Measurements from ENCODE around the gene TEX9. TPM values are rescaled to one million over a fixed set of nuclear protein-coding genes. Genes with fewer than 3 reads are reported as not detected.
"Not testable (repeated sequence)": the region's sequence is repeated elsewhere in the genome, so short reads cannot be mapped to it uniquely, and the experiment has no call there.

Gene TEX9
- total RNA-seq, 1 experiment from 2014 or later = 10.8 TPM

DNA sequence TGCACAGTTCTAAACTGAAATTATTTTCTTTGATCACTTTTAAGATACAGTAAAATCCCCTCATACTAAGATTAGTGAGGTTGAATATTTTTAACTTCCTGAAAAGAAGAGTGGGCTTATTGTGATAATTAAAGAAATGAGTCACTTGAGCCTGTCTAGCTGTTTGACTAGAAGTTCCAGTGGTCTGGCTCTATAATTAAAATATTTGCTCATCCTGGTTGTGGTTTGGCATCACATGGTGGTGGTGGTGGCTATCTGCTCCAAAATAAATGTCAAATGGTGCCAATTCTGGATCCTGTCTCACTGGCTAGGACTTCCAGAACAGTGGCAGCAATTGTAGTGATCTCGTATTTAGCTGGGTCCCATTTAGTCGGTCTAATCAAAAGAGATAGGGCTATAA lies 8.6 kb upstream of the TEX9 start:
- no peak for DNase-seq (ENCODE audit: low spot score)
- in situ Hi-C loops (cut with HindIII; ENCODE audit: low sequenced_read_pairs) = no loop called here

DNA sequence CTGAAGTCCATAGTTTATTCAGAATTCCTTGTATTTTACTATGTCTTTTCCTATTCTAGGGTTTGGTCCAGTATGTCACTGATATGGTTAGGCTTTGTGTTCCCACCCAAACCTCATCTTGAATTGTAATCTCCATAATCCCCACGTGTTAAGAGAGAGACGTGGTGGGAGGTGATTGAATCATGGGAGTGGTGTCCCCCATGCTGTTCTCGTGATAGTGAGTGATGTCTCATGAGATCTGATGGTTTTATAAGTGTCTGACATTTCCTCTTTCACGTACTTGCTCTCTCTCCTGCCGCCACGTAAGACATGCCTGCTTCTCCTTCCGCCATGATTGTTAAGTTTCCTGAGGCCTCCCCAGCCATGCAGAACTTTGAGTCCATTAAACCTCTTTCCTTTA lies 6.6 kb upstream of the TEX9 start:
- in situ Hi-C loops (cut with HindIII; ENCODE audit: low sequenced_read_pairs) = no loop called here
- DNase-seq (ENCODE audit: low spot score) = no peak

DNA sequence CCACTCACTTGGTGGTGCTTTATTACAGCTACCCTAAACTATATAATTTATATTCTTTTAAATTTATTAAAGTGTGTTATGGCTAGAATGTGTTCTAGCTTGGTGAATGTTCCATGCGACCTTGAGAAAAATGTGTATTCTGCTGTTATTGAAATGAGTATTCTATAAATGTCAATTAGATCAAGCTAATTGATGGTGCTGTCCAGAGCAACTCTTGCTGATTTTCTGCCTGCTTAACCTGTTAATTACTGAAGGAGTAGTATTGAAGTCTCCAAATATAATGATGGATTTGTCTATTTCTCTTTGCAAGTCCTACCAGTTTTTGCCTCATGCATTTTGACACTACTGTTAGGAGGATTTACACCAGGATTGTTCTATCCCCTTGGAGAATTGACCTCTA lies 3.2 kb upstream of the TEX9 start:
- DNase-seq (ENCODE audit: low spot score) = no peak
- in situ Hi-C loops (cut with HindIII; ENCODE audit: low sequenced_read_pairs) = no loop called here

DNA sequence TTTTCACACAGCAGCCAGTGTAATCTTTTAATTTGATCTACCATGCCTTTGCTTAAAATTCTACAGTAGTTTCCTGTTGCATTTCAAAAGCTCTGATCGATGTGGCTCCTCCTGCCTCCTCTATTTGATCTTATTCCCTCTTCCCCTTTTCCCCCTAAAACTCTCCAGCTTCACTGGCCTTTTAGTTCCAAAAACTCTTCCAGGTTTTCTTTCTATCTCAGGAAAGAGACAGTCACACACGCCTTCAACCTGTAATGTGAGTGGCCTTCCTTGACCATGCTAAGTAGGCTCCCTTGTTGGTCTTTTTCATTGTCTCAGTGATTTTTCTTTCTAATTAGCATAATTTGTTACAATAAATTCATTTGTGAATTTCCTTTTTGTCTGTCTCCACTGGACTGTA lies 985 bp downstream of the TEX9 start:
- in situ Hi-C loops (cut with HindIII; ENCODE audit: low sequenced_read_pairs) = no loop called here
- no peak for DNase-seq (ENCODE audit: low spot score)

DNA sequence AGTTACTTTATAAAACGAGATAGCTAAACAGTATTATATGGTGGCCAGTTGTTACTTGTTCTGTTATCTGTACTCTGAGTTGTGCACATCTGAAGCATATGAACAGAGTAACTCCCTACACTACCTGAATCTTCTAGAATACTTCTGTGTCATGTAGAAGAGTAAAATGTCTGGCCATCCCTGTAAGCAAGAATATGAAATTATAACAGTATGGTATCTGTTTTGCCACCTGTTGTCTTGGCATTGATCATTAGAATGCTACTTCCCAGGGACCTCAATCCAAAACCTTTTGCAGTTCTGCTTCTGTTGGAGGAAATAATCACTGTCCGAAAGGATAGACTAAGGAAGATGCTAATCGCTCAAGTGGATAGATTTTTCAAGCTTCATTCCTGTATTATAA lies 1.9 kb downstream of the TEX9 start:
- in situ Hi-C loops (cut with HindIII; ENCODE audit: low sequenced_read_pairs) = no loop called here
- DNase-seq (ENCODE audit: low spot score) = no peak

DNA sequence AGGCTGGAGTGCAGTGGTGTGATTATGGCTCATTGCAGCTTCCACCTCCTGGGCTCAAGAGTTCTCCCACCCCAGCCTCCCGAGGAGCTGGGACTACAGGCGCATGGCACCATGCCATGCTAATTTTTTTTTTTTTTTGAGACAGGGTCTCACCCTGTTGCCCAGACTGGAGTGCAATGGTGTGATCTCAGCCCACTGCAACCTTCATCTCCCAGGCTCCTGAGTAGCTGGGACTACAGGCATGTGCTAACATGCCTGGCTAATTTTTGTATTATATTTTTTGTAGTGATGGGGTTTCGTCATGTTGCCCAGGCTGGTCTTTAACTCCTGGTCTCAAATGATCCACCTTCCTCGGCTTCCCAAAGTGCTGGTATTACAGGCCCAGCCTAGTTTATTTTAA lies 4.0 kb downstream of the TEX9 start:
- DNase-seq (ENCODE audit: low spot score) = no peak
- in situ Hi-C loops (cut with HindIII; ENCODE audit: low sequenced_read_pairs) = no loop called here

DNA sequence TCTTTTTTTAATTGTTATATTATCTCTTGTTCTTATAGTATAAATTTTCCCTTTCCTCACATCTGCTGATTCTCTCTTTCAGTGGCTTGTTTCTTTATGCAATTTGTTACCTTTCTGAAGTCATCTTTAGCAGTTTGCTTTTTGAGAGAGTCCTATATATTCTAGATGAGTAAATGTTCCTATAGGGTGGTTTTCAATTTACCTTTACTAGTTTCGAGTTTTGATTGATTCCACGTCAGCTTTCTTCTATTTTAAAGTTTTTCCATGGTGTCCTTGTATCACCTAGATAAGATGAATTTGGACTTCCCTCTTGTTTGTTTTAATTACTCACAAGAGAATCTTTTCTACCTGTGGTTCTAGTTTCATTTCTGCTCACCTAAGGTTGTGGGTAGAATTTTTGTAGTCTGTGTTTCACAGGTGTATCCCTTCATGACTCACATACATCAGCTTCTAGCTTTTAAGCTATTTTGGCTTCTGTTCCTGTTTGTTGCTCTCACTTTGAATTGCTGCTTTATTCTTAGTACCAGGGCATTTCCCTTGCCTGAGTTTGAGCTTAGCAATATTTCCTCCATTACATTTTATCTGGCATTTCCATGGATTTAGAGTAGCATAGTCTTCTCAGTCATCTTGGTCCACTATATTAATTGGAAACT lies 6.4 kb downstream of the TEX9 start:
- no peak for DNase-seq (ENCODE audit: low spot score)
- in situ Hi-C loops (cut with HindIII; ENCODE audit: low sequenced_read_pairs) = no loop called here

DNA sequence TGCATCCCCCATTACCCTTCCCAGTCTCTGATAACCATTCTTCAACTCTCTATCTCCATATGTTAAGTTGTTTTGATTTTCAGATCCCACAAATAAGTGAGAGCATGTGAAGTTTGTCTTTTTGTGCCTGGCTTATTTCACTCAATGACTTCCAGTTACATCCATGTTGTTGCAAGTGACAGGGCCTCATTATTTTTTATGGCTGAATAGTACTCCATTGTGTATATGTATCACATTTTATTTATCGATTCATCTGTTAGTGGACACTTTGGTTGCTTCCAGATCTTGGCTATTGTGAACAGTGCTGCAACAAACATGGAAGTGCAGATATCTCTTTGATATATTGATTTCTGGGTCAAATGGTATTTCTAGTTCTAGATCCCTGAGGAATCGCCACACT lies 9.5 kb downstream of the TEX9 start:
- DNase-seq (ENCODE audit: low spot score); in situ Hi-C loops (cut with HindIII; ENCODE audit: low sequenced_read_pairs): not testable (repeated sequence)

DNA sequence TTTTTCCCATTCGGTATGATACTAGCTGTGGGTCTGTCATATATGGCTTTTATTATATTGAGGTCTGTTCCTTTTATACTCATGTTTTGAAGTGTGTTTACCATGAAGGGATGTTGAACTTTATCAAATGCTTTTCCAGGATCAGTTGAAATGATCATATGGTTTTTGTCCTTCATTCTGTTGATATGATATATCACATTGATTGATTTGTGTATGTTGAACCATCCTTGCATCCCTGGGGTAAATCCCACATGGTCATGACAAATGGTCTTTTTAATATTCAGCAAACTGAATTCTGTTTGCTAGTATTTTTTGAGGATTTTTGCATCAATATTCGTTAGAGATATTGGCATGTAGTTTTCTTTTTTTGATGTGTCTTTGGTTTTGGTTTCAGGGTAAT lies 12.6 kb downstream of the TEX9 start:
- DNase-seq (ENCODE audit: low spot score); in situ Hi-C loops (cut with HindIII; ENCODE audit: low sequenced_read_pairs): not testable (repeated sequence)

DNA sequence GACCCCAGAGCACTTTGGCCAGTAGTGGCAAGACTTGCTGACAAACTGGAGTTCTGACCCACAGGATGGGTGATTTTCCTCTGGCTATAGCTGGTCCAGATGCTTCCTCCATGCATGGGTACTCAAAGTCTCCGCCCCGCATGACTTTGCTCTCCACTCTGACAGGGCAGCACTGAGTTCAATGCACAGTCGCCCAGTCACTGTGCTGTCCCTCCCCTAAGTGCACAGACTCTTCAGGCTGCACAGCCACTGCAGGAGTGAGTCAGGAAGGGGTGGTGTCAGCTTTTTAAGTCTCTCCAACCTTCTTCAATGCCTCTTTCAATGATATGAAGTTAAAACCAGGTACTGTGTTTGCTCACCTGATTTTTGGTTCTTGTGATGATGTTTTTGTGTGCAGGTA lies 17.8 kb downstream of the TEX9 start:
- no peak for DNase-seq (ENCODE audit: low spot score)
- in situ Hi-C loops (cut with HindIII; ENCODE audit: low sequenced_read_pairs) = no loop called here

DNA sequence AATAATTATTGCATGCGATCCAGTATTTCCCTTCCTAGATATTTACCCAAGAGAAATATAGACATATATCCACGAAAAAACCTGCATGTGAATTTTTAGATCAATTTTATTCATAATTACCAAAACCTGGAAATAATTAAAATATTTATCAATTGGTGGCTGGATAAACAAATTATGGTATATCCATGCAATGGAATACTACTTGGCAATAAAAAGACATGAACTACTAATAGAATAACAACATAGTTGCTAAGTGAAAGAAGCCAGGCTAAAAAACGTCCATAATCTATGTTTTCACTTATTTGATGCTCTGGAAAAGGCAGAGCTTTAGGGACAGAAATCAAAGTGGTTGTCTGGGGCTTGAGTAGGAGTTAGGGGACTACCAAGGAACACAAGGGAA lies 20.7 kb downstream of the TEX9 start:
- in situ Hi-C loops (cut with HindIII; ENCODE audit: low sequenced_read_pairs) = no loop called here
- no peak for DNase-seq (ENCODE audit: low spot score)

DNA sequence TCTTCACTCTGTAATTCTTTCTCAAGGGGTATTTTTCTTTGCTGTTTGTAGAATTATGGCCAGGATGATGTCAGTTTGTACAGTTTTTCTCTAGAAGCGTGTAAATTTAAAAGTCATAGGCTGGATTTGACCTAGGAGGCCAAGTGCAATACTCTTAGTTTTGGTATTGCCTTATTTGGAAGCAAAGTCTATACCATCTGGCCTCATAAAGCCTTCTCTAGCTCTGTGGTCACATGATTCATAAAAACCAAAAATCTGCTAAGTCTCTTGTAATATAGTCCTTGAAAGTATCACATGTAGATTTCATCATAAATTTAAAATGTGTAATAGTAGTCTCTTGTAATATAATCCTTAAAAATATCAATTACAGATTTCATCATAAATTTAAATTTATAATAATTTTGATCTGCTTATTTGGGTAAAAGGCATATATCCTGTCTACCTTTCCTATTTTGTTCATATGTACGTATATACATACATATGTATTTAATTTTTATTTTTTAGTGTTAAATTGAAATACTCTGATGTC lies 25.6 kb downstream of the TEX9 start:
- no peak for DNase-seq (ENCODE audit: low spot score)
- in situ Hi-C loops (cut with HindIII; ENCODE audit: low sequenced_read_pairs) = no loop called here

DNA sequence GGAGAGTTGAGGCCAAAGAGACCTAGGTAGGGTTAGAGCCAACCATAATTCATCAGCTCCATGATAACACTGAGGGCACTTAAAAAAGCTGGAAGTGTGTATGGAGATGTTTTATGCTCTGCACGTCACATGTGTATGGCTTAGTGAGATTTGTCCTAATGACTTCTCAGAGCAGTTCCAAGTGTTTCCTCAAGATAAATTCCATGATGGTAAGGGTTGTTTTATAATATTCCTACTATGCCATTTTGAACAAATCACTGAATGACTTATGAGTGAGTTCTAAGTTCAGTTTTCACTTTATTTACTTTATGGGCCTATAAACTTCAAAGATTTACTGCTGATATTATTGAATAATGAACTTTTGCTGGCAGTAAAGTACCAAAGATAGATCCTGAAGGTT lies 28.1 kb downstream of the TEX9 start:
- in situ Hi-C loops (cut with HindIII; ENCODE audit: low sequenced_read_pairs) = no loop called here
- DNase-seq (ENCODE audit: low spot score) = no peak

DNA sequence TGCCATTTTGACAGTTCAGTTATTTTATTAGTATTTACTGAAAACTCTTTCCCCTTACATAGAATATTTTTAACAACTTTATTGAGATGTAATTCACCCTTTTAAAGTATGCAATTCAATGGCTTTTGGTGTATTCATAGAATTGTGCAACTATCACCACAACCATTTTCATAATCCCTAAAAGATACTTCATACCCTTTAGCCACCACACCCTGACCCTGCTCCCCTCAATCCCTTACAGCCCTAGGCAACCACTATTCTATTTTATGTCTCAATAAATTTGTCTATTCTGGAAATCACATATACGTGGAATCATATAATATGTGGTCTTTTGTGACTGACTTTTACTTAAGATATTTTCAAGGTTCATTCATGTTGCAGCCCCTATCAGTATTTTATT lies 29.7 kb downstream of the TEX9 start:
- no peak for DNase-seq (ENCODE audit: low spot score)
- in situ Hi-C loops (cut with HindIII; ENCODE audit: low sequenced_read_pairs) = no loop called here

DNA sequence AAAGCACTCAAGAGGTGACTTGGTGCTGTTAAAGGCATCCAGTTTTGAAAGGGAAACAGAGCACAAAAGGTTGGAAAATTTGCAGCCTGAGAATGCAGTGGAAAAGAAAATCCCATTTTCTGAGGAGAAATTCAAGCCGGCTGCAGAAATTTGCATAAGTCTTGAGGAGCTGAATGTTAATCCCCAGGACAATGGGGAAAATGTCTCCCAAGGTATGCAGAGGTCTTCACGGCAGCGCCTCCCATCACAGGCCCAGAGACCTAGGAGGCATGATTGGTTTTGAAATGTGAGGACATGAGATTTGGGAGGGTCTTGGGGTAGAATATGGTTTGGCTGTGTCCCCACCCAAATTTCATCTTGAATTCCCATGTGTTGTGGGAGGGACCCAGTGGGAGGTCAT lies 32.1 kb downstream of the TEX9 start:
- DNase-seq (ENCODE audit: low spot score); in situ Hi-C loops (cut with HindIII; ENCODE audit: low sequenced_read_pairs): not testable (repeated sequence)

DNA sequence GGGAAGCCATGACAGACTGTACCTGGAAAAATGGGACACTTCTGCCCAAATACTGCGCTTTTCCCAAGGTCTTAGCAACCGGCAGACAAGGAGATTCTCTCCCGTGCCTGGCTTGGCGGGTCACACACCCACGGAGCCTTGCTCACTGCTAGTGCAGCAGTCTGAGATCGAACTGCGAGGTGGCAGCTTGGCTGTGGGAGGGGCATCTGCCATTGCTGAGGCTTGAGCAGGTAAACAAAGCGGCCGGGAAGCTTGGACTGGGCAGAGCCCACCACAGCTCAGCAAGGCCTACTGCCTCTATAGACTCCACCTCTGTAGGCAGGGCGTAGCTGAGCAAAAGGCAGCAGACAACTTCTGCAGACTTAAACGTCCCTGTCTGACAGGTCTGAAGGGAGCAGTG lies 34.0 kb downstream of the TEX9 start:
- in situ Hi-C loops (cut with HindIII; ENCODE audit: low sequenced_read_pairs) = not testable (repeated sequence)

DNA sequence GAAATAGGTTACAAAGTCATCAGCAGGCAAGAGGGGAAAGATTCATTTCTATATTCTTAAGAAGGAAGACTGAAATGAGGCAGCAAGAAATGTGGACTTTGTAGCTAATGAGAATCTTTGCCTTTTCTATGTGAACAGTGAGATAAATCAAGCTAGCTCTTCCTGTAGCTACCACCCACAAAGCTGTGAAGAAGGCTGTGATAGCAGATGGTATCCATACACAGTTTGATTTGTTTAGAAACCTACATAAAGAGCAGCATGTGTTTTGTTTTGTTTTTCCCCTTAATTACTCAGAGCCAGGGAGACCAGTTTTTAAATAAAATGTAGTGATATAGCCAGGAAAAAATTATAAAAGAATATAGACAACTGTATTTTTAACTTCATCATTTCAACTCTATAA lies 45.5 kb downstream of the TEX9 start:
- DNase-seq (ENCODE audit: low spot score) = no peak
- in situ Hi-C loops (cut with HindIII; ENCODE audit: low sequenced_read_pairs) = no loop called here

More for the DNA sequence above, 34.0 kb downstream of the TEX9 start:
- not testable (repeated sequence) for DNase-seq (ENCODE audit: low spot score)

DNA sequence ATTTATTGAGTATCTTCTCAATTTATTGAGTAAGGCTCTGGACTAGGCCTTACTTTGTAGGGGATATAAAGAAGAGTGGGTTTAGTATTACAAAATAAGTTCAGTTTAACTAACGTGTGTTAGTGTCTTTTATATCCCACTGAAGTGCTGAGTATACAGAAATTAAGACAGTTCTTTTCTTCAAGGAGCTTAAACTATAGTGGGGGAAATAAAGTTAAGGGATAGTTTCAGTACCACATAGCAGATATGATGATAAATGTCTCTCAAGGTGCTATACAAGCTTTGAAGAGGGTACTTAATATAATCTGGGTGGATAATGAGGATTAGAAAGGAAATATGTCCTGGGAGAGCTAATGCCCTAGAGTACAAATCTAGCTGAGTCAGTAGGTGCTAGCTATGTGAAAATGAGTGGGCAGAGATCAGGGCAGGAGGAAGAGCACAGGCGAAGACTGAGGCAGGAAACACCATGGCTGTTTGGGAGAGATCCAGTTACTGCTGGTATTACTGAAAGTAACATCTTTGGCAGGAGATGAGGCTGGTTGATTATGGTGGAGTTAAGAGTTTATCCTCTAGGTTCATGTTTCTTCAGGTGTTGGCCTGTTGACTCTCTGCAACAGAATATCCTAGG lies 46.0 kb downstream of the TEX9 start:
- no peak for DNase-seq (ENCODE audit: low spot score)
- in situ Hi-C loops (cut with HindIII; ENCODE audit: low sequenced_read_pairs) = no loop called here

DNA sequence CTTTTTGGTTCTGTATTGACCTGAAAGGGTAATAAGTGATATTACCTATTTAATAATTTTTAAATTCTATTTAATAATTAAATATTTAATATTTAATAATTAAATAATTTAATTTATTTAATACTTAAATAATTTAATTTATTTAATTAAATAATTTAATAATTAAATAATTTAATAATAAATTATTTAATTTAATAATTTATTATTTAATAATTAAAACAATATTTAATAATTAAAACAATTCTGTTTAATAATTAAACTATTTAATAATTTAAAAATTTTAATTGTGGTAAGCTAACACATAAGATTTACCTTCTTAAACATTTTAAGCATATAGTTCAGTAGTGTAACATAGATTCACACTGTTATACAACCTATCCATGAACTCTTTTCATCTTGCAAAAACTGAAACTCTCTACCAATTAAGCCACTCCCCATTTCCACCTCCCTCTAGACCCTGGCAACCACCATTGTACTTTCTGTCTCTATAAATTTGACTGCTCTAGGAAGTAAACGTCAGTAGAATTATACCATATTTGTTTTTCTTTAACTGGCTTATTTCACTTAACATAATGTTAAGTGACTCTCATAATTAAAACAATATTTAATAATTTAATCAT lies 48.0 kb downstream of the TEX9 start:
- DNase-seq (ENCODE audit: low spot score); in situ Hi-C loops (cut with HindIII; ENCODE audit: low sequenced_read_pairs): not testable (repeated sequence)

DNA sequence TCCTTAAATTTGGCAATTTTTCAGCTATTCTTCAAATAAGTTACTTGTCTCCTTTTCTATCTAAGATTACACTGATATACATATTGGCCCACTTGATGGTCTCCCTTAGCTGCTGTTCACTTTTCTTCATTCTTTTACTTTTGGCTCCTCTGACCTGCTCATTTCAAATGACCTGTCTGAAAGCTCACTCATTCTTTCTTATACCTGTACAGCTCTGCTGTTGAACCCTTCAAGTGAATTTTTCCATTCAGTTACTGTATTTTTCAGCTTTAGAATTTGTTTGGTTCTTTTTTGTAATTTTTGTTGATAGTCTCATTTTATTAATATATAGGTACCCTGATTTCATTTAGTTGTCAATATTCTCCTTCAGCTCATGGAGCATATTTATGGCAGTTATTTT lies 60.0 kb downstream of the TEX9 start:
- no peak for DNase-seq (ENCODE audit: low spot score)
- in situ Hi-C loops (cut with HindIII; ENCODE audit: low sequenced_read_pairs) = no loop called here

DNA sequence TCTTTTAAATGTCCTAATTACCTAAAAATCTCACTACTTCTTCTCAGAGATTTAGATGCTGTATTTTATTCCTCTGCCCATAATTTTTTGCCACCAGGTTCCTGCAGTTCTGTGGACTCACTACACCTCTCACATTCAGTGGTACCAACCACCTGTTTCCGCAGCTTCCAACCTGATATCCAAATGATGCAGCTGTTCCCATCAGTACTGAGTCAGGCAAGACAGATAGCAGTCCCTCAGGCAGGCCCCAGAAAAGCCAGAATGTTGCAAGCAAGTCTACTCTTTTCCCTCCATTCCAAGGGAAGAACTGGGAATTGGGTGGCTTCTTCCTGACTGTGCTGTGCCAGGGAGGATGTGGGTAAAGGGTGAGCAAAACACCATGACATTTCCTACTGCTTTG lies 60.8 kb downstream of the TEX9 start:
- DNase-seq (ENCODE audit: low spot score) = no peak
- in situ Hi-C loops (cut with HindIII; ENCODE audit: low sequenced_read_pairs) = no loop called here
